ENCODE data around the gene CFAP43. TPM values are rescaled to one million over a fixed set of nuclear protein-coding genes. Genes with fewer than 3 reads are reported as not detected.

The CFAP43 gene
- total and polyA plus RNA-seq, 10 of the 15 experiments (the other 5 are each of a cell fraction or from before 2014, with no cell fraction given): 0.06 to 0.14 (median 0.10) TPM; not detected in 5

DNA sequence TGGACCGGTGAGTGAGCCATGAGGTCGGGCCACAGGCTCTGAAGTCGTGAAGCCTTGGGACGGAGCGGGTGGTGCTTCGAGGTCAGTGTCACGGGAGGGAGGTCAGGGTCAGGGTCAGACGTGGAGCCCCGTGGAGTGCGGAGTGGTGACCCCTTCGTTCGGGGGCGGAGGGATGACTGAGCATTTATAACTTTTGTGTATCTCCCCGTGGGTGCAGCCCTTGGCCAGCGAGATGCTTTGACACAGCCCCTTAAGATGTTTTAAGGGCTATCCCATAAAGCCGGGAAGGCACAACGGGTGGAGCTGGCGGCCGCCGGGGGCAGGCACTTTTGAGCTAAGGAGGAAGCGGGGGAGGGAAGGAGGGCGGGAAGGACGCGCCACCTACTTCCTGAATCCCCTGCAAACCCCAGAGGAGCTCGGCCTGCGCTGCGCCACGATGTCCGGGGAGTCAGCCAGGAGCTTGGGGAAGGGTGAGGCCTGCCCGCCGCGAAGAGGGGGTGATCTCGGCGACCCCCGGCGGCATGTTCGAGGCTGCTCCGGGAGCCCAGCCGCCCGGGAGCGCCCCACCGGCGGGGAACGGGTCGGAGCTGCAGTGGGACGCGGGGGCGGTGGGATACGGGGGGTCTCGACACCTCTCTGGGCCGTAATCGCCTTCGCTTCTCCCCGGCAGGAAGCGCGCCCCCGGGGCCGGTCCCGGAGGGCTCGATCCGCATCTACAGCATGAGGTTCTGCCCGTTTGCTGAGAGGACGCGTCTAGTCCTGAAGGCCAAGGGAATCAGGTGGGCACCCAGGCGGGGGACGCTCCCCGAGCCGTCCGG, 22.5 kb upstream of the CFAP43 start, which contains the start of gene GSTO1:
Gene GSTO1, plus strand, starts transcription at position 400 of the 818 bp plus-strand sequence. Its CDS starts 37 bp downstream, at position 437.
- CTCF ChIA-PET: interaction anchor here (0.6 to 13.2 kb wide), 11 partner anchors 11 to 1321 kb away, joined by 3 to 105 read pairs (median 4); partner anchors contain the start of gene CFAP58
- Histone ChIP-seq H3K4me1 (ENCODE audit: control insufficient read depth, insufficient read depth, low read length) (peaks cover 8% of the 10 kb centered on the region), H3K4me3 (peak within 1 kb of the TSS; percentile 81), H3K9me3 (replicated peaks; ENCODE audit: control insufficient read depth, insufficient read depth, low read length) (no peaks in the 10 kb centered on the region), H3K4me2 (ENCODE audit: control insufficient read depth, insufficient read depth) (peak within 1 kb of the TSS; percentile 82), H4K20me1 (ENCODE audit: control insufficient read depth, insufficient read depth) (no peaks in the 10 kb centered on the region), H2AFZ (ENCODE audit: control insufficient read depth, low read depth, low read length) (peak within 1 kb of the TSS; percentile 77), H3K9ac (ENCODE audit: control insufficient read depth, insufficient read depth, low read length) (peak within 1 kb of the TSS; percentile 92), H3K27ac (ENCODE audit: control insufficient read depth, insufficient read depth) (peak within 1 kb of the TSS; percentile 89), H3K36me3 (ENCODE audit: control insufficient read depth in 2 of 2, insufficient read depth in 2 of 2, low read length in 1 of 2) (peaks cover 0 to 20% of the 10 kb centered on the region in 2 experiments; a peak in 2 of 4 replicates), H3K27me3 (replicated peaks in 1 of 2; ENCODE audit: control insufficient read depth in 2 of 2, insufficient read depth in 2 of 2, low read length in 1 of 2) (no peaks in the 10 kb centered on the region), H3K79me2 (ENCODE audit: control insufficient read depth, insufficient read depth, low read length) (peaks cover 43% of the 10 kb centered on the region)
- 2% methylated on average over 52 of the region's 69 CpGs for WGBS (ENCODE audit: insufficient coverage, insufficient replicate concordance, low lambda C conversion rate, missing lambda C conversion rate)
- POLR2A ChIA-PET: interaction anchor here (0.6 to 4.8 kb wide), 12 partner anchors 10 to 333 kb away, joined by 3 to 36 read pairs (median 3); partner anchors contain the start of genes CFAP43, GSTO2, ITPRIP and SFR1
- TSS peak; percentile 63 for BruUV-seq (replicated peaks)
- SMC1A ChIA-PET (ENCODE audit: uncharacterized antibody, unreplicated experiment): interaction anchor here (0.9 to 7.3 kb wide), 11 partner anchors 8 to 368 kb away, joined by 3 to 30 read pairs (median 5); no protein-coding TSS in a partner anchor
- FAIRE-seq (peak; percentile 56), ATAC-seq (peak; percentile 89), DNase-seq (ENCODE audit: low read depth, low spot score) (peak; percentile 30)
- in situ Hi-C loops (cut with MboI): no loop called here
- RAD21 ChIA-PET (ENCODE audit: unreplicated experiment): interaction anchor here (0.6 to 3.9 kb wide), 5 partner anchors 11 to 84 kb away, joined by 3 to 24 read pairs (median 3); partner anchors contain the start of gene ITPRIP
- intact Hi-C loops (cut with micrococcal nuclease; ENCODE audit: unreplicated experiment): no loop called here
- no peak for TF ChIP-seq SMAD1 (IDR thresholded peaks at IDR 0.05; ENCODE audit: low read depth, partially characterized antibody)
- TF ChIP-seq RELA (IDR thresholded peaks at IDR 0.05; ENCODE audit: borderline replicate concordance, partially characterized antibody): no peak
- no peak for TF ChIP-seq ZNF384 (IDR thresholded peaks at IDR 0.05; ENCODE audit: borderline replicate concordance, low read depth, low read length)
- no peak; the same call in 2 of the 3 replicates for TF ChIP-seq POU2F2 (IDR thresholded peaks at IDR 0.05; ENCODE audit: borderline replicate concordance, low read depth, low read length)
- TF ChIP-seq, protein P1, sequence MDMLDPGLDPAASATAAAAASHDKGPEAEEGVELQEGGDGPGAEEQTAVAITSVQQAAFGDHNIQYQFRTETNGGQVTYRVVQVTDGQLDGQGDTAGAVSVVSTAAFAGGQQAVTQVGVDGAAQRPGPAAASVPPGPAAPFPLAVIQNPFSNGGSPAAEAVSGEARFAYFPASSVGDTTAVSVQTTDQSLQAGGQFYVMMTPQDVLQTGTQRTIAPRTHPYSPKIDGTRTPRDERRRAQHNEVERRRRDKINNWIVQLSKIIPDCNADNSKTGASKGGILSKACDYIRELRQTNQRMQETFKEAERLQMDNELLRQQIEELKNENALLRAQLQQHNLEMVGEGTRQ (IDR thresholded peaks at IDR 0.05; ENCODE audit: borderline replicate concordance, low read depth, low read length): no peak
- TF ChIP-seq NFIC (IDR thresholded peaks at IDR 0.05; ENCODE audit: low read depth, low read length): no peak
- TF ChIP-seq RCOR1 (conservative IDR thresholded peaks at IDR 0.05; ENCODE audit: low read depth, low read length): no peak
- TF ChIP-seq NFYB (IDR thresholded peaks at IDR 0.05; ENCODE audit: insufficient read depth, low read depth, low read length): no peak
- TF ChIP-seq, protein P2, sequence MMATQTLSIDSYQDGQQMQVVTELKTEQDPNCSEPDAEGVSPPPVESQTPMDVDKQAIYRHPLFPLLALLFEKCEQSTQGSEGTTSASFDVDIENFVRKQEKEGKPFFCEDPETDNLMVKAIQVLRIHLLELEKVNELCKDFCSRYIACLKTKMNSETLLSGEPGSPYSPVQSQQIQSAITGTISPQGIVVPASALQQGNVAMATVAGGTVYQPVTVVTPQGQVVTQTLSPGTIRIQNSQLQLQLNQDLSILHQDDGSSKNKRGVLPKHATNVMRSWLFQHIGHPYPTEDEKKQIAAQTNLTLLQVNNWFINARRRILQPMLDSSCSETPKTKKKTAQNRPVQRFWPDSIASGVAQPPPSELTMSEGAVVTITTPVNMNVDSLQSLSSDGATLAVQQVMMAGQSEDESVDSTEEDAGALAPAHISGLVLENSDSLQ (IDR thresholded peaks at IDR 0.05): no peak
- no peak for TF ChIP-seq ZZZ3 (IDR thresholded peaks at IDR 0.05; ENCODE audit: control insufficient read depth, insufficient read length, low read depth)
- no peak for TF ChIP-seq YY1 (IDR thresholded peaks at IDR 0.05; ENCODE audit: low read depth, low read length)
- peak in 1 of 2 experiments; percentile 92; a peak in 2 of 3 replicates for TF ChIP-seq EGR1 (IDR thresholded peaks at IDR 0.05; ENCODE audit: borderline replicate concordance in 1 of 2, low read depth in 2 of 2, low read length in 2 of 2)
- peak; percentile 41 for TF ChIP-seq PML (IDR thresholded peaks at IDR 0.05; ENCODE audit: low read length)
- TF ChIP-seq RFX5 (IDR thresholded peaks at IDR 0.05; ENCODE audit: low read depth, low read length): no peak
- TF ChIP-seq GATAD2B (conservative IDR thresholded peaks at IDR 0.05; ENCODE audit: low read depth): peak; percentile 83
- no peak for TF ChIP-seq WRNIP1 (IDR thresholded peaks at IDR 0.05; ENCODE audit: borderline replicate concordance, low read depth, low read length)
- peak; percentile 33; the same call in 1 of the 2 replicates for TF ChIP-seq SPI1 (IDR thresholded peaks at IDR 0.05; ENCODE audit: borderline replicate concordance, insufficient read depth, low read depth, low read length)

Data from GM12878 (cell line).